SHP77 (cell line): ENCODE results near the gene DYNLT1.
"Not testable (repeated sequence)": the region's sequence is repeated elsewhere in the genome, so short reads cannot be mapped to it uniquely, and the experiment has no call there.

Experiments used
- DNase-seq, 2 experiments: peaks; one replicate each; lab custom pipeline; 2025; lab: John Stamatoyannopoulos, UW

The DYNLT1 gene

GRCh38 chr6:158644231-158645063 lies at the start of gene DYNLT1:
Gene DYNLT1, minus strand, starts transcription at chr6:158644743. Its CDS starts 35 bp downstream, at chr6:158644708.
- DNase-seq, result peak; percentile 93 to 96

GRCh38 chr6:158688860-158689259 lies 44.3 kb upstream of the DYNLT1 start:
- DNase-seq, result no peak

- no peak for DNase-seq
These were observed 43.0 kb upstream of the DYNLT1 start for GRCh38 chr6:158687506-158687905.

DNA sequence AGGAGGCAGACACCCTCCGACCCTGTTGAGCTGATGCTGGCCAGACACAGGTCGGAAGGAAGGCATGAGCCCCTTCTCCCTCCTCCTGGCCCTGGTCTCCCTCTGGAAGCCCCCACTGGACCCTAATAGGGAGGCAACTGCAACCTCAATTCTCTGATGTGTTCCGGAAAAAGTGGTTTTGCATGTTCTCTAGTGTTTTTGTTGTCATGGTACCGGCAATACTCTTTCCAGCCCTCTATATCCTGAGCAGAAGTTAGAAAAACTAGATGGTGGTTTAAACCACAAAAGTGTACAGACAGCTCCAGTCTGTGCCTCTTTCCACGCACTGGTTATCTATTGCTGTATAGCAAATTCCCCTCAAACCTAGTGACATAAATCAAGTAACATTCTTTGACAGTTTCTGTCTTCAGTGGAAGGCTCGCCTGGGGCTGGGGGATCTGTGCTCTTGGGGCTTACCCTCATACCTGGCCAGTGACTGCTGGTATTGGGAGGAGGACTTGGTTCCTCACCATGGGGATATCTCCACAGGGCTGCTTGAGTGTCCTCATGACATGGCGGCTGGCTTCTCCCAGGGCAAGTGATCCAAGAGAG lies 42.3 kb upstream of the DYNLT1 start:
- DNase-seq, result no peak

- no peak for DNase-seq
These were observed 41.8 kb upstream of the DYNLT1 start for GRCh38 chr6:158686311-158686710.

DNA sequence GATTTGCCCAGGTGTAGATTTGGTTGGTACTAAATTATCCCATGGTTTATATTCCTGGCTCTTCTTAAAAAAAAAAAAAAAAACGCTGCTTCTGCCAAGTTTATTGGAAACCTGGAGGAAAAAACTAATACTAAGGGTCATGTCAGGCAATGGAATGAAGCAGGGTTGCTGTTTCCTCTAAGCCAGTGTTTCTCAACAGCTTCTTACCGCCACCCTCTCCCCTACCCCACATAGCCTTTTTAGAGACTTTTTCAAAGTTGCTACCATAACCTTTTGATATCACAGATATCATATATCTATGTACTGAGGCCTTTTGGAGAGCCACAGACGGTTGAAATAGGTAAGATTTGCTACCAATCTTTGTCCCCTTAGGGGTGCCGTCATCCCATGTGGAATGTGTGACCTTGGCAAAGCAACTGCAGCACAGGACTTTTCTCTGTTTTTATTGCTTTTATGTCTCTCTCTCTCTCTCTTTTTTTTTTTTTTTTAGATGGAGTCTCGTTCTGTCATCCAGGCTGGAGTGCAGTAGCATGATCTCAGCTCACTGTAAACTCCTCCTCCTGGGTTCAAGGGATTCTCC lies 40.3 kb upstream of the DYNLT1 start:
- DNase-seq, result no peak

GRCh38 chr6:158684311-158684710 lies 39.8 kb upstream of the DYNLT1 start:
- no peak for DNase-seq

GRCh38 chr6:158680481-158680880 lies 35.9 kb upstream of the DYNLT1 start:
- no peak for DNase-seq

DNA sequence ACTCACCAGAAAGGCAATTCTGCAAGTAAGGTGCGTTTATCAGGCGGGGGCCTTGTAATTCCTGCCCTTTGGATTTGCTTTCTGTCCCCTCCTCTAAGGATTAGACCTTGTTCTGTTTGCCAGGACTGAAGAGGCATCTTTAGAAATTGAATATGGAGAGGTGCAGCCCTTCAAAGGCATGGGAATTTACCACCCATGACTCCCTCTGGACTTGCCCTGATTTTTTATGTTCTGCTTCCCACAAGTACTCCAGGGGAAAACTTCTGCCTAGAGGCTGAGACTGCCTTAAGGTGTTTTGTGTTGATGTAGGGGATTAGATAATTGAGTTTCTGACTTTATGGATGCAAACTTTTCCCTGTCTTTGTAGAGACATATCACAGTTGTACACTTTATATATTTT lies 35.5 kb upstream of the DYNLT1 start:
- no peak for DNase-seq

DNA sequence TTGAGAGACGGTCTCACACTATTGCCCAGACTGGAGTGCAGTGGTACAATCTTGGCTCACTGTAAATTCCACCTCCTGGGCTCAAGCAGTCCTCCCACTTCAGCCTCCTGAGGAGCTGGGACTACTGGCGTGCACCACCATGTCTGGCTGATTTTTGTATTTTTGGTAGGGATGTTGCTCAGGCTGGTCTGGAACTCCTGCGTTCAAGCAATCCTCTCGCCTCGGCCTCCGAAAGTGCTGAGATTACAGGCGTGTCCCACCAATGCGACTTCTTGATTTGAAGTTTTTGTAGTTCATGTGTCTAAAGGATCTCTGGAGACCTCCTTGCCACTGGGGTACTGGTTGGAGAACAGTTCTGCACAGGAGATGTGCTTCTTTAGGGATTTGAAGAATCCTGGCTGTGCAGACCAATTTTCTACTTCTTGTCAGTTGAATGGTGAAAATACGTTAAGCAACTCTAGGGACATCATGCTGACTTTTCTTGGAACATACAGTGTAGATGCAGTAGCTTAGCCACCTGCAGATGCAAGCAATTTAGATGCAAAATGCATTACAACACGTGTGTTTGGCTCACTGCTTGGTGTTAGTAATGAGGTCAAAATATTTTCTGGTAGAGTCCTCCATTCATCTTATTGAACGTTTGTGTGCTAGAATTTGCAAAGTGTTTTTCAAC lies 33.5 kb upstream of the DYNLT1 start:
- DNase-seq, result no peak

DNA sequence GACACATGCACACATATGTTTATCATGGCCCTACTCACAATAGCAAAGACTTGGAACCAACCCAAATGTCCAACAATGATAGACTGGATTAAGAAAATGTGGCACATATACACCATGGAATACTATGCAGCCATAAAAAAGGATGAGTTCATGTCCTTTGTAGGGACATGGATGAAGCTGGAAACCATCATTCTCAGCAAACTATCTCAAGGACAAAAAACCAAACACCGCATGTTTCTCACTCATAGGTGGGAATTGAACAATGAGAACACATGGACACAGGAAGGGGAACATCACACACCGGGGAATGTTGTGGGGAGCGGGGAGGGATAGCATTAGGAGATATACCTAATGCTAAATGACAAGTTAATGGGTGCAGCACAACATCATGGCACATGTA lies 32.6 kb upstream of the DYNLT1 start:
- not testable (repeated sequence) for DNase-seq

DNA sequence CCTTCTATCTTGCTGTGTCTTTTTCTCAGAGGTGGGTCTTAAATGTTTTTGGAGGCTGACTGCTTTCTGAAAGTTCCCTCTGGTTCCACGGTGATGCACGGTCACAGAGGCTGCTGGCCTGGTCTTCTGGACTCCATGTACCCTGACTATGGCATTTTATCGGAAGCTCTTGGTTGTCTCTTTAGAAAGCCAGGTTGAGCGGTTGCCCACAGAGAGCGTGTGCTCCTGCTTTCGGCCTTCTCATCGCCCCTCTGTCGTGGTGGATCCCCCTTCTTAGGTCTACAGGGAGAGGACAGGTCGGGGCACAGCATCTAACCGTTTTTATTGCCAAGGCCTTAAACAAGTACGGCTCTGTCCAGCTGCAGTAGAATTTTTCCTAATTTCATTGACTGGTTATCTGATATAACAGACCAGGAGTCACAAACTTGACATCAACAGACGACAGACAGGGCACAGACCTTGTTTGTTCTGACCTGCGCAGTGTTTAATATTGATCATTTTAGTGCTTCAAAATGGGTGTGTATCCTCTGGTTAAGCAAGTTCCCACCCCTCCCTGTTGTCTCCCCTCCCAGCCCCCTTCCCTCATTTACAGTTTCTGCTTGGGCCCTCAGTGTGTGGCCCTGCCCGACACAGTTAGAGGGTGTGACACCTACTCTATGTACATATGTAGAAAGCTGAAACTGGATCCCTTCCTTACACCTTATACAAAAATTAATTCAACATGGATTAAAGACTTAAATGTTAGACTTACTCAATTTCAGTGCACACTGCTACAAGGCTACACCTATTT lies 30.0 kb upstream of the DYNLT1 start:
- no peak for DNase-seq

GRCh38 chr6:158672726-158673125 lies 28.2 kb upstream of the DYNLT1 start:
- DNase-seq, result no peak

- DNase-seq, result not testable (repeated sequence)
These were observed 27.6 kb upstream of the DYNLT1 start for GRCh38 chr6:158672119-158672518.

DNA sequence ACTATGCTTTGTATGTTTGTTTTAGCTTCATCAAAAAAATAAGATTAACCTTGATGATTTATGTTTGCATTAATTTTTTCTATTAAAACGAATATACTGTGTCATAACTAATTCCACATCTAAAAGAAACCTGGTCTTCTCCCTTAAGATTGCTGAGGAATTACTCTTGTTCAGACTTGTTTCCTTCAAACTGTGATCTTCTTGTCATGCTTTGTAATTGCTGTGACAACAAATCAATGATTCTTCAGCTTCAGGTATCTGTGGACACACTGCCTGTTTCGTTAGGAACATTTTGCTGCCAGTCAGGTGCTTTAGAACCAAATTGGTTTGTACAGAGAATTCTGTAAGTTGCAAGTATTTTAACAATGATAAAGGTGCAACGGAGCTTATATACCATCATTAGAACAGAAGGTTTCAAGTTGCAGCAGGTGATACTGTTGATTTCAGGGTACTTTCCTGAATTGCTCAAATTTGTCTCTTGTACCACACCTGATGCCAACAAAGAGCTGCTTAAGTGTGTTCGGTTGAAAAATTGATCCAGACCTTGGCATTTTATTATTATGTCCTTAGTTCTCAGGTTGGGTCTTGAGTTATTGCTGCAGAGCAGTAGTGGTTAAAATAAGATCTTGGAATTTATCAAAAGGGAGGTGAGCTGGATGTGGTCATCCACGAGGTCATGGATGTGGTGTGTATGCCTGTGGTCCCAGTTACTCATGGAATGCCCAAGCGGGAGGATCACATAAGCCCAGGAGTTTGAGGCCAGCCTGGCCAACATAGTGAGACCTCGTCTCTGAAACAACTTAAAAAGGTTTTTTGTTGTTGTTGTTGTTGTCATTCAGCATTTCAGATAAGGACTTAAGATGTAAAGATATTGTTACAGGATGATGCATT lies 24.8 kb upstream of the DYNLT1 start:
- no peak for DNase-seq

GRCh38 chr6:158668707-158669103 lies 24.2 kb upstream of the DYNLT1 start:
- no peak for DNase-seq

DNA sequence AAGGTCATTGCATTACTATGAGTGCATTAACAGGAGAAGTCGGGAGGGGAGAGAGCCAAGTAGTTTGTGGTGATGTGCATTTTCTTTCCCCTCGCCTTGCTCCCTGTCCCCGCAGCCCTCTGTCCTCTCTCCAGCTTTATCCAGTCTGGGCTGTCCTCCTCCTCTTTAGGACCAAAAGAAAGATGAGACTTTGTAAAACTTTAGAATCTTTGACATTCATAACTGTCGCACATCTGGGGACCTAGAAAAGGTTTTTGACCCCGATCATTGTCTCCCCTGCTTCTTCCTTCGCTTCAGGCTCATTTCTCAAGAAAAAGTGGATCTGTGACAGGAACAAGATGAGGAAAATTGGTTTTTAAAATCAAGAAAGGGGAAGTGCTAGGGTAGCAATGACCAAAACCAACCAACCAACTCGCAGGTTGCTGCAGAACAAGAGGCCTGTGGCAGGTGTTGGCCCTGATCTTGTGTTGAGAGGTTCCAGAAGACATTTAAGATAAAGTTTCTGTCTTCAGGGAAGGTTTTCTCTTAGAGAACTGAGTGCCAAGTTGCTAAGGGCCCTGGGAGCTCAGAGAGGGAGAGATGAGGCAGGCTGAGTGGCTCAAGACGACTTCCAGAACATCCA lies 22.9 kb upstream of the DYNLT1 start:
- DNase-seq, result no peak

GRCh38 chr6:158666628-158667359 lies 22.3 kb upstream of the DYNLT1 start:
- DNase-seq, result no peak

- DNase-seq, result no peak
These were observed 20.8 kb upstream of the DYNLT1 start for GRCh38 chr6:158665332-158665731.
